H1 (cell line): Measurements from ENCODE around the gene EFHD1. TPM values are rescaled to one million over a fixed set of nuclear protein-coding genes. Genes with fewer than 3 reads are reported as not detected.

Experiments
- CTCF ChIA-PET: fragments of 300-600 bp; sonication (Branson Sonifier 250); formaldehyde crosslinking; loops from one replicate; lab custom pipeline; 2021; ENCODE audit not compliant: partially characterized antibody; lab: Charles Lee
- POLR2A ChIA-PET: fragments of 300-600 bp; sonication (Branson Sonifier 250); formaldehyde crosslinking; loops from one replicate; lab custom pipeline; 2021; ENCODE audit warnings: inconsistent platforms; ENCODE audit not compliant: partially characterized antibody; lab: Charles Lee
- DNase-seq, 2 experiments: peaks; one replicate each; pipeline versions ENCODE4 v3.0.0 to v3.0.0-alpha.2; 2010 to 2022; ENCODE audit warnings: low spot score in 2 of 2, low read depth in 1 of 2, mixed read lengths in 1 of 2
- FAIRE-seq: peaks from 2 replicates; lab custom pipeline; 2011; peaks lifted over from hg19 to GRCh38; lab: Jason Lieb, UNC
- H2AFZ ChIP-seq: 2 replicates; pipeline ENCODE4 v1.8.1; 2012; ENCODE audit warnings: low read length, inconsistent platforms
- H2AK5ac ChIP-seq: 2 replicates; pipeline ENCODE4 v1.6.1; 2013; ENCODE audit warnings: low read depth, low read length
- H2BK120ac ChIP-seq: replicated peaks from 2 replicates; pipeline ENCODE3; 2013; ENCODE audit warnings: low read depth, low read length, inconsistent platforms
- H2BK12ac ChIP-seq: 2 replicates; pipeline ENCODE4 v1.6.1; 2013; ENCODE audit warnings: low read depth, low read length
- H2BK15ac ChIP-seq: 2 replicates; pipeline ENCODE4 v1.6.1; 2013; ENCODE audit warnings: low read length
- H2BK20ac ChIP-seq: 2 replicates; pipeline ENCODE4 v1.6.1; 2013; ENCODE audit warnings: low read length
- H2BK5ac ChIP-seq: 2 replicates; pipeline ENCODE4 v1.6.1; 2013; ENCODE audit warnings: low read depth, low read length
- H3K14ac ChIP-seq: 2 replicates; pipeline ENCODE4 v1.6.1; 2013; ENCODE audit warnings: inconsistent platforms; ENCODE audit not compliant: insufficient read length
- H3K18ac ChIP-seq: 2 replicates; pipeline ENCODE4 v1.6.1; 2013; ENCODE audit warnings: low read length; ENCODE audit errors: extremely low read depth
- H3K23ac ChIP-seq: 2 replicates; pipeline ENCODE4 v1.6.1; 2013; ENCODE audit warnings: inconsistent platforms; ENCODE audit not compliant: insufficient read length
- H3K23me2 ChIP-seq: 2 replicates; pipeline ENCODE4 v1.6.1; 2013; ENCODE audit warnings: low read depth, low read length
- H3K27ac ChIP-seq: 2 replicates; pipeline ENCODE4 v1.6.1; 2011; ENCODE audit warnings: low read depth, low read length, inconsistent platforms
- H3K27me3 ChIP-seq, 4 experiments: replicated peaks in 1 of 4; 1 replicate in 1 of 4; 2 replicates in 3 of 4; pipeline versions ENCODE4 v1.6.1 to v1.8.1; 2011 to 2013; ENCODE audit warnings: low read length in 3 of 4, mild to moderate bottlenecking in 3 of 4, inconsistent platforms in 2 of 4, mixed read lengths in 2 of 4, moderate library complexity in 1 of 4; ENCODE audit not compliant: control insufficient read depth in 3 of 4, insufficient read depth in 3 of 4; ENCODE audit errors: extremely low read depth in 1 of 4
- H3K36me3 ChIP-seq, 4 experiments: 2 replicates each; pipeline versions ENCODE4 v1.6.1 to v1.8.1; 2011 to 2013; ENCODE audit warnings: mild to moderate bottlenecking in 4 of 4, low read length in 3 of 4, moderate library complexity in 2 of 4, control low read depth in 1 of 4, inconsistent platforms in 1 of 4; ENCODE audit not compliant: insufficient read depth in 4 of 4, control insufficient read depth in 2 of 4
- H3K4ac ChIP-seq: replicated peaks from 2 replicates; pipeline ENCODE3; 2013; ENCODE audit warnings: low read length, low read depth, mixed read lengths, inconsistent platforms; ENCODE audit not compliant: insufficient read length
- H3K4me1 ChIP-seq, 4 experiments: replicated peaks in 1 of 4; 1 replicate in 1 of 4; 2 replicates in 3 of 4; pipeline versions ENCODE4 v1.6.1 to v1.8.1; 2011 to 2013; ENCODE audit warnings: low read length in 3 of 4, inconsistent platforms in 2 of 4, mixed read lengths in 1 of 4; ENCODE audit not compliant: insufficient read depth in 4 of 4, control insufficient read depth in 3 of 4
- H3K4me2 ChIP-seq, 2 experiments: 2 replicates each; pipeline versions ENCODE4 v1.6.1 to v1.8.1; 2011 to 2013; ENCODE audit warnings: low read depth in 2 of 2, low read length in 2 of 2, control low read depth in 1 of 2, inconsistent platforms in 1 of 2, mild to moderate bottlenecking in 1 of 2; ENCODE audit not compliant: insufficient read depth in 1 of 2
- H3K4me3 ChIP-seq, 4 experiments: fragments of 200-600, 300-600 bp in 1 of 4; sonication (generic), shearing (Covaris generic), sonication (Bioruptor Twin) in 1 of 4; 2 replicates each; pipeline versions ENCODE4 v1.5.1 to v1.8.1; 2011 to 2016; ENCODE audit warnings: low read length in 4 of 4, low read depth in 3 of 4, control low read depth in 2 of 4, inconsistent platforms in 2 of 4, mild to moderate bottlenecking in 2 of 4, mixed read lengths in 1 of 4, moderate library complexity in 1 of 4; ENCODE audit not compliant: insufficient read depth in 2 of 4; ENCODE audit errors: extremely low read depth in 1 of 4
- H3K56ac ChIP-seq: replicated peaks from 2 replicates; pipeline ENCODE3; 2013; ENCODE audit warnings: low read depth, mild to moderate bottlenecking, mixed read lengths, low read length, inconsistent platforms; ENCODE audit not compliant: insufficient read length
- H3K79me1 ChIP-seq: 2 replicates; pipeline ENCODE4 v1.6.1; 2013; ENCODE audit warnings: low read depth, low read length, control low read depth
- H3K79me2 ChIP-seq, 2 experiments: 2 replicates each; pipeline versions ENCODE4 v1.6.1 to v1.8.1; 2012 to 2013; ENCODE audit warnings: low read length in 2 of 2, mild to moderate bottlenecking in 2 of 2, inconsistent platforms in 1 of 2; ENCODE audit not compliant: insufficient read depth in 2 of 2, control insufficient read depth in 1 of 2
- H3K9ac ChIP-seq, 4 experiments: replicated peaks in 1 of 4; 1 replicate in 1 of 4; 2 replicates in 3 of 4; pipeline versions ENCODE4 v1.6.1 to v1.8.1; 2011 to 2013; ENCODE audit warnings: low read depth in 3 of 4, low read length in 3 of 4, control low read depth in 2 of 4, mild to moderate bottlenecking in 2 of 4, moderate library complexity in 2 of 4, inconsistent platforms in 1 of 4; ENCODE audit errors: extremely low read depth in 1 of 4
- H3K9me3 ChIP-seq, 2 experiments: 2 replicates each; pipeline versions ENCODE4 v1.6.1 to v1.8.1; 2012 to 2013; ENCODE audit warnings: mild to moderate bottlenecking in 2 of 2, moderate library complexity in 2 of 2, control low read depth in 1 of 2, inconsistent platforms in 1 of 2, low read depth in 1 of 2, low read length in 1 of 2, mixed read lengths in 1 of 2; ENCODE audit not compliant: insufficient read depth in 2 of 2
- H4K20me1 ChIP-seq, 2 experiments: replicated peaks in 1 of 2; 2 replicates each; pipeline versions ENCODE3 to v1.8.1; 2011 to 2013; ENCODE audit warnings: inconsistent platforms in 2 of 2, low read length in 2 of 2, mild to moderate bottlenecking in 1 of 2; ENCODE audit not compliant: insufficient read depth in 2 of 2, control insufficient read depth in 1 of 2
- H4K5ac ChIP-seq: 2 replicates; pipeline ENCODE4 v1.6.1; 2013; ENCODE audit warnings: low read length, low read depth, mixed read lengths, inconsistent platforms; ENCODE audit not compliant: insufficient read length
- H4K8ac ChIP-seq: 2 replicates; pipeline ENCODE4 v1.8.0; 2013; ENCODE audit warnings: mild to moderate bottlenecking, moderate library complexity, low read length, inconsistent platforms; ENCODE audit not compliant: insufficient read depth; ENCODE audit errors: extremely low read depth
- H4K91ac ChIP-seq: replicated peaks from 2 replicates; pipeline ENCODE3; 2013; ENCODE audit warnings: low read length, mixed read lengths, inconsistent platforms; ENCODE audit not compliant: insufficient read length
- CEBPB ChIP-seq: IDR thresholded peaks from 2 replicates; pipeline ENCODE4 v1.6.1; 2012; ENCODE audit warnings: low read depth, low read length
- RAD21 ChIP-seq, 2 experiments: IDR thresholded peaks in 1 of 2; conservative IDR thresholded peaks in 1 of 2; 2 replicates each; pipeline ENCODE4 v1.6.1; 2011; ENCODE audit warnings: low read depth in 2 of 2, low read length in 2 of 2, improper control_type of control experiment in 1 of 2, inconsistent platforms in 1 of 2, mild to moderate bottlenecking in 1 of 2, moderate library complexity in 1 of 2
- RNF2 ChIP-seq: fragments of 200-900, 300-1000 bp; sonication (generic); IDR thresholded peaks from 2 replicates; pipeline ENCODE4 v1.7.1; 2016; ENCODE audit warnings: borderline replicate concordance, low read depth, mild to moderate bottlenecking, antibody characterized with exemption, low read length; ENCODE audit not compliant: poor library complexity, severe bottlenecking; ENCODE audit errors: missing control alignments
- WGBS, 2 experiments: shearing (Covaris generic) in 1 of 2; methylation state at CpG; one replicate each; pipeline versions ENCODE4 v1.1.6 to v1.1.7; 2013 to 2015; ENCODE audit warnings: low lambda C conversion rate in 2 of 2, mixed read lengths in 2 of 2, inconsistent platforms in 1 of 2, low coverage in 1 of 2, missing lambda C conversion rate in 1 of 2; ENCODE audit not compliant: insufficient replicate concordance in 2 of 2, insufficient coverage in 1 of 2, insufficient read length in 1 of 2; ENCODE audit errors: extremely low coverage in 1 of 2, missing lambda C conversion rate in 1 of 2; 5-methylcytosine and 5-hydroxymethylcytosine counted together
- polyA plus RNA-seq, 7 experiments: library from polyadenylated mRNA; depleted of rRNA in 3 of 7; stranded (reverse) in 5 of 7; unstranded in 2 of 7; fragments of >200 nt in 5 of 7; fragments of 200-250 nt in 2 of 7; gene quantifications; 1 replicate in 5 of 7; 2 replicates in 1 of 7; 4 replicates in 1 of 7; pipeline versions ENCODE4 v1.2.1 to v1.2.3, GENCODE V29; 2011 to 2013; ENCODE audit warnings: missing spikeins in 2 of 7, mixed read lengths in 2 of 7
- total RNA-seq: library from RNA; stranded (reverse); fragmentation: NEBNext Ultra II Directional; extraction: Animal tissue kit (Norgen Biotek cat#: 25700); gene quantifications from 2 replicates; pipeline ENCODE4 v1.2.1, GENCODE V29; 2021

The EFHD1 gene
- total and polyA plus RNA-seq, 2 of the 8 experiments (the other 6 are each of a cell fraction or from before 2014, with no cell fraction given), result 3.4 to 4.5 TPM

- Histone ChIP-seq H3K18ac (no peak overlapping the region), H2BK20ac (no peak overlapping the region), H2AK5ac (no peak overlapping the region), H4K5ac (no peak overlapping the region), H4K8ac (no peak overlapping the region), H3K9me3 (no peaks in the 10 kb centered on the region), H3K36me3 (no peaks in the 10 kb centered on the region), H2AFZ (no peak overlapping the region), H3K23me2 (no peaks in the 10 kb centered on the region), H2BK15ac (no peak overlapping the region), H4K20me1 (no peaks in the 10 kb centered on the region), H4K91ac (no peak overlapping the region), H3K4me3 (no peak overlapping the region), H3K9ac (no peak overlapping the region), H3K14ac (no peak overlapping the region), H3K4me2 (no peak overlapping the region), H3K79me1 (no peaks in the 10 kb centered on the region), H3K79me2 (no peaks in the 10 kb centered on the region), H3K4me1 (no peaks in the 10 kb centered on the region), H3K4ac (no peak overlapping the region), H2BK120ac (no peak overlapping the region), H3K23ac (no peak overlapping the region), H3K27me3 (no peaks in the 10 kb centered on the region; a peak in 1 of 7 replicates), H2BK12ac (0 out of 2 replicates have a peak overlapping the region, but pooled peaks have one; percentile 17), H3K27ac (no peak overlapping the region), H2BK5ac (no peak overlapping the region), H3K56ac (no peak overlapping the region)
- CTCF ChIA-PET, result interaction anchor here (1.2 to 1.5 kb wide), 3 partner anchors 16 to 349 kb away, joined by 3 to 4 read pairs (median 4); partner anchors contain the start of gene EFHD1
- FAIRE-seq (no peak), DNase-seq (no peak)
- POLR2A ChIA-PET, result interaction anchor here (1.0 to 1.3 kb wide), 2 partner anchors 14 to 16 kb away, joined by 3 read pairs; partner anchors contain the start of gene EFHD1
- TF ChIP-seq CEBPB (no peak), RNF2 (no peak), RAD21 (IDR thresholded peaks at IDR 0.05 in 1 of 2, conservative IDR thresholded peaks at IDR 0.05 in 1 of 2; ENCODE audit: low read depth in 2 of 2, low read length in 2 of 2) (no peak)
- WGBS, 2 experiments, result 92% methylated on average over 11 of the region's 11 CpGs; no CpG with 5 or more reads in 1 of the 2 experiments
Measured at GRCh38 chr2:232649033-232649432, 15.6 kb downstream of the EFHD1 start.
